ENCODE data around the gene SLC26A9.

GRCh38 chr1:205940710-205941109 is 2.5 kb downstream of the SLC26A9 start:
- no peak for TF ChIP-seq EZH2 (IDR thresholded peaks at IDR 0.05; ENCODE audit: borderline replicate concordance, low read depth, low read length, severe bottlenecking)
- TF ChIP-seq, protein P1, sequence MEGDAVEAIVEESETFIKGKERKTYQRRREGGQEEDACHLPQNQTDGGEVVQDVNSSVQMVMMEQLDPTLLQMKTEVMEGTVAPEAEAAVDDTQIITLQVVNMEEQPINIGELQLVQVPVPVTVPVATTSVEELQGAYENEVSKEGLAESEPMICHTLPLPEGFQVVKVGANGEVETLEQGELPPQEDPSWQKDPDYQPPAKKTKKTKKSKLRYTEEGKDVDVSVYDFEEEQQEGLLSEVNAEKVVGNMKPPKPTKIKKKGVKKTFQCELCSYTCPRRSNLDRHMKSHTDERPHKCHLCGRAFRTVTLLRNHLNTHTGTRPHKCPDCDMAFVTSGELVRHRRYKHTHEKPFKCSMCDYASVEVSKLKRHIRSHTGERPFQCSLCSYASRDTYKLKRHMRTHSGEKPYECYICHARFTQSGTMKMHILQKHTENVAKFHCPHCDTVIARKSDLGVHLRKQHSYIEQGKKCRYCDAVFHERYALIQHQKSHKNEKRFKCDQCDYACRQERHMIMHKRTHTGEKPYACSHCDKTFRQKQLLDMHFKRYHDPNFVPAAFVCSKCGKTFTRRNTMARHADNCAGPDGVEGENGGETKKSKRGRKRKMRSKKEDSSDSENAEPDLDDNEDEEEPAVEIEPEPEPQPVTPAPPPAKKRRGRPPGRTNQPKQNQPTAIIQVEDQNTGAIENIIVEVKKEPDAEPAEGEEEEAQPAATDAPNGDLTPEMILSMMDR (IDR thresholded peaks at IDR 0.05; ENCODE audit: borderline replicate concordance, extremely low read depth, low read length, poor library complexity, severe bottlenecking): no peak

All from DND-41 (cell line).